OCI-M1 (cell line): ENCODE measurements around the gene FKBP8.

Experiments
- DNase-seq: peaks from one replicate; lab custom pipeline; 2025; lab: John Stamatoyannopoulos, UW

Gene FKBP8

GRCh38 chr19:18483119-18483890, 60.1 kb downstream of the FKBP8 start:
- no peak for DNase-seq
